Measurements from ENCODE around the gene HDLBP.

- no peak for TF ChIP-seq CTCF (IDR thresholded peaks at IDR 0.05)
- no peak for TF ChIP-seq POLR2A (IDR thresholded peaks at IDR 0.05)
Measured at GRCh38 chr2:241230435-241230834, 85.0 kb downstream of the HDLBP start.

All from upper lobe of left lung (tissue), 4 donors.